C4-2B (cell line): Measurements from ENCODE around the gene KLK5.

ENCODE experiments used
- CTCF ChIP-seq: fragments of 450-650 bp; conservative IDR thresholded peaks from 2 replicates; pipeline ENCODE4 v1.5.1; 2017; ENCODE audit warnings: mild to moderate bottlenecking
- ZFX ChIP-seq: fragments of 450-650 bp; IDR thresholded peaks from 2 replicates; pipeline ENCODE4 v1.6.1; 2017

- TF ChIP-seq CTCF = no peak
- peak; percentile 50; the same call in 1 of the 2 replicates for TF ChIP-seq ZFX
Observed at GRCh38 chr19:50908336-50908735, 44.5 kb downstream of the KLK5 start.
